KOPT-K1 (cell line): ENCODE data around the gene CSNK1G1.

ENCODE experiments used
- H3K27ac ChIP-seq: fragments of 200-600 bp; sonication (generic); 2 replicates; pipeline ENCODE4 v1.5.1; 2016; ENCODE audit warnings: antibody characterized with exemption, mild to moderate bottlenecking, low read depth, low read length; ENCODE audit not compliant: poor library complexity, severe bottlenecking
- H3K36me3 ChIP-seq: fragments of 200-600 bp; sonication (generic); 2 replicates; pipeline ENCODE4 v1.5.1; 2017; ENCODE audit warnings: antibody characterized with exemption, mild to moderate bottlenecking, low read length, moderate library complexity; ENCODE audit not compliant: insufficient read depth
- H3K9me3 ChIP-seq: fragments of 200-600 bp; sonication (generic); 2 replicates; pipeline ENCODE4 v1.5.1; 2017; ENCODE audit warnings: antibody characterized with exemption, low read length, mild to moderate bottlenecking; ENCODE audit not compliant: insufficient read depth, poor library complexity, severe bottlenecking

CSNK1G1 gene

GRCh38 chr15:64144565-64145281 is 211.2 kb downstream of the CSNK1G1 start:
- Histone ChIP-seq H3K27ac (no peak overlapping the region), H3K9me3 (no peaks in the 10 kb centered on the region), H3K36me3 (peaks cover 35% of the 10 kb centered on the region)

GRCh38 chr15:64144192-64144564 is 211.8 kb downstream of the CSNK1G1 start:
- no peaks in the 10 kb centered on the region for H3K9me3 ChIP-seq
- peaks cover 35% of the 10 kb centered on the region for H3K36me3 ChIP-seq
- no peak overlapping the region for H3K27ac ChIP-seq

- no peak overlapping the region for H3K27ac ChIP-seq
- H3K9me3 ChIP-seq: no peaks in the 10 kb centered on the region
- peaks cover 41% of the 10 kb centered on the region for H3K36me3 ChIP-seq
Measured at GRCh38 chr15:64143276-64143675, 212.7 kb downstream of the CSNK1G1 start.

- Histone ChIP-seq H3K9me3 (no peaks in the 10 kb centered on the region), H3K36me3 (peaks cover 53% of the 10 kb centered on the region), H3K27ac (no peak overlapping the region)
Measured at GRCh38 chr15:64141798-64142512, 214.0 kb downstream of the CSNK1G1 start.

GRCh38 chr15:64138331-64138941 is 217.5 kb downstream of the CSNK1G1 start:
- Histone ChIP-seq H3K36me3 (peaks cover 71% of the 10 kb centered on the region), H3K27ac (no peak overlapping the region), H3K9me3 (no peaks in the 10 kb centered on the region)

GRCh38 chr15:64137226-64137833 is 218.6 kb downstream of the CSNK1G1 start:
- H3K27ac ChIP-seq: no peak overlapping the region
- H3K9me3 ChIP-seq: no peaks in the 10 kb centered on the region
- H3K36me3 ChIP-seq: peaks cover 72% of the 10 kb centered on the region

- no peak overlapping the region for H3K27ac ChIP-seq
- H3K9me3 ChIP-seq: no peaks in the 10 kb centered on the region
- H3K36me3 ChIP-seq: peaks cover 73% of the 10 kb centered on the region
Measured at GRCh38 chr15:64136347-64136746, 219.6 kb downstream of the CSNK1G1 start.

- Histone ChIP-seq H3K27ac (no peak overlapping the region), H3K36me3 (peaks cover 88% of the 10 kb centered on the region)
Measured at GRCh38 chr15:64134345-64134829, 221.6 kb downstream of the CSNK1G1 start.

GRCh38 chr15:64133623-64134344 is 222.2 kb downstream of the CSNK1G1 start:
- Histone ChIP-seq H3K27ac (no peak overlapping the region), H3K36me3 (peaks cover 93% of the 10 kb centered on the region), H3K9me3 (no peaks in the 10 kb centered on the region)

More at GRCh38 chr15:64134345-64134829, 221.6 kb downstream of the CSNK1G1 start:
- H3K9me3 ChIP-seq: no peaks in the 10 kb centered on the region

GRCh38 chr15:64132217-64132616 is 223.8 kb downstream of the CSNK1G1 start:
- Histone ChIP-seq H3K27ac (no peak overlapping the region), H3K9me3 (no peaks in the 10 kb centered on the region), H3K36me3 (peaks cover 94% of the 10 kb centered on the region)

GRCh38 chr15:64131547-64131946 is 224.4 kb downstream of the CSNK1G1 start:
- H3K27ac ChIP-seq: no peak overlapping the region
- no peaks in the 10 kb centered on the region for H3K9me3 ChIP-seq
- H3K36me3 ChIP-seq: peaks cover 94% of the 10 kb centered on the region

- Histone ChIP-seq H3K27ac (no peak overlapping the region), H3K36me3 (peaks cover 96% of the 10 kb centered on the region), H3K9me3 (no peaks in the 10 kb centered on the region)
Measured at GRCh38 chr15:64130159-64130558, 225.8 kb downstream of the CSNK1G1 start.

GRCh38 chr15:64127521-64128270 is 228.3 kb downstream of the CSNK1G1 start:
- no peaks in the 10 kb centered on the region for H3K9me3 ChIP-seq
- peaks cover 95% of the 10 kb centered on the region for H3K36me3 ChIP-seq
- no peak overlapping the region for H3K27ac ChIP-seq

GRCh38 chr15:64125978-64126377 is 230.0 kb downstream of the CSNK1G1 start:
- Histone ChIP-seq H3K9me3 (no peaks in the 10 kb centered on the region), H3K36me3 (peaks cover 95% of the 10 kb centered on the region), H3K27ac (no peak overlapping the region)
